Measurements from ENCODE around the gene SORL1-AS1.
A peak's percentile ranks its signal among the peaks of the same experiment; 100 is the strongest.

SORL1-AS1 gene

GRCh38 chr11:121448431-121448941, 4.3 kb downstream of the SORL1-AS1 start:
- H3K27ac ChIP-seq, result peak overlapping the region in 1 of 4 donors; percentile 28
- TF ChIP-seq POLR2A (IDR thresholded peaks at IDR 0.05), result no peak
- TF ChIP-seq, protein P1, sequence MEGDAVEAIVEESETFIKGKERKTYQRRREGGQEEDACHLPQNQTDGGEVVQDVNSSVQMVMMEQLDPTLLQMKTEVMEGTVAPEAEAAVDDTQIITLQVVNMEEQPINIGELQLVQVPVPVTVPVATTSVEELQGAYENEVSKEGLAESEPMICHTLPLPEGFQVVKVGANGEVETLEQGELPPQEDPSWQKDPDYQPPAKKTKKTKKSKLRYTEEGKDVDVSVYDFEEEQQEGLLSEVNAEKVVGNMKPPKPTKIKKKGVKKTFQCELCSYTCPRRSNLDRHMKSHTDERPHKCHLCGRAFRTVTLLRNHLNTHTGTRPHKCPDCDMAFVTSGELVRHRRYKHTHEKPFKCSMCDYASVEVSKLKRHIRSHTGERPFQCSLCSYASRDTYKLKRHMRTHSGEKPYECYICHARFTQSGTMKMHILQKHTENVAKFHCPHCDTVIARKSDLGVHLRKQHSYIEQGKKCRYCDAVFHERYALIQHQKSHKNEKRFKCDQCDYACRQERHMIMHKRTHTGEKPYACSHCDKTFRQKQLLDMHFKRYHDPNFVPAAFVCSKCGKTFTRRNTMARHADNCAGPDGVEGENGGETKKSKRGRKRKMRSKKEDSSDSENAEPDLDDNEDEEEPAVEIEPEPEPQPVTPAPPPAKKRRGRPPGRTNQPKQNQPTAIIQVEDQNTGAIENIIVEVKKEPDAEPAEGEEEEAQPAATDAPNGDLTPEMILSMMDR (IDR thresholded peaks at IDR 0.05), result no peak
- intact Hi-C loops (cut with DNase I), result no loop called here
- DNase-seq (no peak), ATAC-seq (no peak)
- H3K4me1 ChIP-seq, result peaks cover 5% of the 10 kb centered on the region
- H3K27me3 ChIP-seq, result no peaks in the 10 kb centered on the region
- H3K9me3 ChIP-seq, result no peaks in the 10 kb centered on the region
- no peak overlapping the region for H3K4me3 ChIP-seq
- 64 to 74% methylated on average over 3 of the region's 3 CpGs for WGBS, 2 donors
- H3K36me3 ChIP-seq (replicated peaks in 1 of 2; ENCODE audit: insufficient read depth in 1 of 2, low read depth in 2 of 2), result no peaks in the 10 kb centered on the region

- peaks cover 5% of the 10 kb centered on the region for H3K4me1 ChIP-seq
- no peak for TF ChIP-seq POLR2A (IDR thresholded peaks at IDR 0.05)
- TF ChIP-seq, protein P1 (IDR thresholded peaks at IDR 0.05), result no peak
- ATAC-seq (no peak), DNase-seq (no peak)
- WGBS, 2 donors, result 85 to 90% methylated on average over 4 of the region's 4 CpGs
- H3K27me3 ChIP-seq, result no peaks in the 10 kb centered on the region
- H3K36me3 ChIP-seq (replicated peaks in 1 of 2; ENCODE audit: insufficient read depth in 1 of 2, low read depth in 2 of 2), result no peaks in the 10 kb centered on the region
- H3K4me3 ChIP-seq, result no peak overlapping the region
- intact Hi-C loops (cut with DNase I), result no loop called here
- H3K27ac ChIP-seq, result peak overlapping the region in 1 of 4 donors; percentile 28
- no peaks in the 10 kb centered on the region for H3K9me3 ChIP-seq
Observed at GRCh38 chr11:121448011-121448410, 4.8 kb downstream of the SORL1-AS1 start.

DNA sequence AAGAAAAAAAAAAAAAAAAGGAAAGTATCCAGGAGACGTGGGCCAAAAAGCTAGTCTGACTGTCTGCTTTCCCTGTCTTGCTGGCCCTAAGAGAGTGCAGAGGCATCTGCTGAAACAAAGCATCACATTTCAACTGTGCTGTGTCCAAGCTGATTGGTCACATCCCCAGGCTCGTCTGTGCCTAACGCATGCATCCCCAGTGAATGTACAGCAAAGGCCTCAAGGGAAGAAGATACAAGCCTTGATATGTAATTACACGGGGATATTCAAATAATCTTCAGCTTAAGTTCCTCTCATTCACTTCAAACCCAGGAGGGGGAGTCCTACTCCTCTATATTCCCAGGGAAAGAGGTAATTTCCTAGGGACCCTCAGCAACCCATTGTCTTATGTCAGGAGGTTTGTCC, 6.0 kb downstream of the SORL1-AS1 start:
- no peak for TF ChIP-seq POLR2A (IDR thresholded peaks at IDR 0.05)
- TF ChIP-seq, protein P1 (IDR thresholded peaks at IDR 0.05), result no peak
- no peak for DNase-seq
- intact Hi-C loops (cut with DNase I), result no loop called here

GRCh38 chr11:121445071-121445768, 7.5 kb downstream of the SORL1-AS1 start:
- DNase-seq (no peak), ATAC-seq (no peak)
- Histone ChIP-seq H3K4me1 (no peaks in the 10 kb centered on the region), H3K9me3 (no peaks in the 10 kb centered on the region), H3K36me3 (replicated peaks in 1 of 2; ENCODE audit: insufficient read depth in 1 of 2, low read depth in 2 of 2) (no peaks in the 10 kb centered on the region), H3K4me3 (no peak overlapping the region), H3K27me3 (no peaks in the 10 kb centered on the region), H3K27ac (no peak overlapping the region)
- intact Hi-C loops (cut with DNase I), result no loop called here
- TF ChIP-seq POLR2A (IDR thresholded peaks at IDR 0.05), result no peak
- TF ChIP-seq, protein P1 (IDR thresholded peaks at IDR 0.05), result no peak
- 69 to 77% methylated on average over 14 of the region's 14 CpGs for WGBS, 2 donors

More for the DNA sequence above, 6.0 kb downstream of the SORL1-AS1 start:
- H3K27ac ChIP-seq, result no peak overlapping the region
- no peaks in the 10 kb centered on the region for H3K27me3 ChIP-seq
- ATAC-seq, result no peak
- 54 to 59% methylated on average over 4 of the region's 4 CpGs for WGBS, 2 donors
- H3K36me3 ChIP-seq (replicated peaks in 1 of 2; ENCODE audit: insufficient read depth in 1 of 2, low read depth in 2 of 2), result no peaks in the 10 kb centered on the region
- H3K4me1 ChIP-seq, result no peaks in the 10 kb centered on the region
- H3K9me3 ChIP-seq, result no peaks in the 10 kb centered on the region
- H3K4me3 ChIP-seq, result no peak overlapping the region

DNA sequence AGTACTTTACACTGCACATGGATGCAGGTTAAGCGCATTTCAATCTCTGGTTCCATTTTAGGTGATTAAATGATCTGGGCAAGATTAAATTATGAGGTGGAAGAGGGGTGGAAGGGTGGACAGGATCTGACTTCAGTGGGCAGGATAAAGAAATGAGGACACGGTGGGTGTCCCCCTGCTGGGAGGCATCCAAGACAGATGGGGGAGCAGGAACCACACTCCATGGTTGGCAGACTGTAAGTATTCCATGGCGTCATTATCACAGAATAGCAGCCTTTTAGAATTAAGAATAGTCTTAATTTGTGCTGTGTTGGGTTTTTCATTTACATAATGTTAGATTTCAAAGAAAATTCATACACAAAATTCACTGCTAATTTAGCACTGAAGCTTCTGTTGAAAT, 8.2 kb downstream of the SORL1-AS1 start:
- TF ChIP-seq POLR2A (IDR thresholded peaks at IDR 0.05), result no peak
- TF ChIP-seq, protein P1 (IDR thresholded peaks at IDR 0.05), result no peak
- Histone ChIP-seq H3K27me3 (no peaks in the 10 kb centered on the region), H3K9me3 (no peaks in the 10 kb centered on the region), H3K36me3 (replicated peaks in 1 of 2; ENCODE audit: insufficient read depth in 1 of 2, low read depth in 2 of 2) (no peaks in the 10 kb centered on the region), H3K4me3 (no peak overlapping the region), H3K4me1 (no peaks in the 10 kb centered on the region), H3K27ac (no peak overlapping the region)
- ATAC-seq (no peak), DNase-seq (no peak)
- intact Hi-C loops (cut with DNase I), result no loop called here
- WGBS, 2 donors, result 51 to 84% methylated on average over 3 of the region's 3 CpGs
